ENCODE results near the gene DVL2.
A peak's percentile ranks its signal among the peaks of the same experiment; 100 is the strongest.

Gene DVL2

GRCh38 chr17:7254511-7254910 lies 20.2 kb upstream of the DVL2 start:
- no peak for DNase-seq (ENCODE audit: low spot score)
- TF ChIP-seq CTCF (IDR thresholded peaks at IDR 0.05) = no peak
- no peak overlapping the region for H3K4me3 ChIP-seq
- H3K27ac ChIP-seq = no peak overlapping the region

- Histone ChIP-seq H3K27ac (peak overlapping the region; percentile 99), H3K4me3 (peak overlapping the region; percentile 95)
- TF ChIP-seq CTCF (IDR thresholded peaks at IDR 0.05) = no peak
- no peak for DNase-seq (ENCODE audit: low spot score)
Observed at GRCh38 chr17:7253082-7253481, 18.8 kb upstream of the DVL2 start.

- TF ChIP-seq CTCF (IDR thresholded peaks at IDR 0.05) = no peak
- Histone ChIP-seq H3K4me3 (peak within 1 kb of the TSS; percentile 95), H3K27ac (peak within 1 kb of the TSS; percentile 99)
- peak; percentile 99 for DNase-seq (ENCODE audit: low spot score)
Observed at GRCh38 chr17:7252176-7253043, 18.1 kb upstream of the DVL2 start, which contains the start of gene ELP5. ELP5 (plus strand) TSS chr17:7252215; CDS start chr17:7252551, 336 bp downstream.

GRCh38 chr17:7251661-7252175 lies 17.4 kb upstream of the DVL2 start, which contains the start of gene CTDNEP1:
CTDNEP1 (minus strand) TSS chr17:7251734; CDS start chr17:7251296, 438 bp downstream.
- Histone ChIP-seq H3K27ac (peak within 1 kb of the TSS; percentile 99), H3K4me3 (peak within 1 kb of the TSS; percentile 95)
- TF ChIP-seq CTCF (IDR thresholded peaks at IDR 0.05) = no peak
- DNase-seq (ENCODE audit: low spot score) = no peak

- DNase-seq (ENCODE audit: low spot score) = no peak
- Histone ChIP-seq H3K4me3 (peak overlapping the region; percentile 95), H3K27ac (peak overlapping the region; percentile 99)
- TF ChIP-seq CTCF (IDR thresholded peaks at IDR 0.05) = no peak
Observed at GRCh38 chr17:7250695-7251627, 16.6 kb upstream of the DVL2 start.

- TF ChIP-seq CTCF (IDR thresholded peaks at IDR 0.05) = no peak
- DNase-seq (ENCODE audit: low spot score) = no peak
- H3K4me3 ChIP-seq = peak overlapping the region; percentile 95
- no peak overlapping the region for H3K27ac ChIP-seq
Observed at GRCh38 chr17:7249830-7250229, 15.5 kb upstream of the DVL2 start.

All from coronary artery (tissue), 2 donors.